ENCODE measurements around the gene ZMYND11. TPM values are rescaled to one million over a fixed set of nuclear protein-coding genes. Genes with fewer than 3 reads are reported as not detected.
"Not testable (repeated sequence)": the region's sequence is repeated elsewhere in the genome, so short reads cannot be mapped to it uniquely, and the experiment has no call there.

ZMYND11 gene
- polyA plus RNA-seq, 1 donor, result 119 TPM

DNA sequence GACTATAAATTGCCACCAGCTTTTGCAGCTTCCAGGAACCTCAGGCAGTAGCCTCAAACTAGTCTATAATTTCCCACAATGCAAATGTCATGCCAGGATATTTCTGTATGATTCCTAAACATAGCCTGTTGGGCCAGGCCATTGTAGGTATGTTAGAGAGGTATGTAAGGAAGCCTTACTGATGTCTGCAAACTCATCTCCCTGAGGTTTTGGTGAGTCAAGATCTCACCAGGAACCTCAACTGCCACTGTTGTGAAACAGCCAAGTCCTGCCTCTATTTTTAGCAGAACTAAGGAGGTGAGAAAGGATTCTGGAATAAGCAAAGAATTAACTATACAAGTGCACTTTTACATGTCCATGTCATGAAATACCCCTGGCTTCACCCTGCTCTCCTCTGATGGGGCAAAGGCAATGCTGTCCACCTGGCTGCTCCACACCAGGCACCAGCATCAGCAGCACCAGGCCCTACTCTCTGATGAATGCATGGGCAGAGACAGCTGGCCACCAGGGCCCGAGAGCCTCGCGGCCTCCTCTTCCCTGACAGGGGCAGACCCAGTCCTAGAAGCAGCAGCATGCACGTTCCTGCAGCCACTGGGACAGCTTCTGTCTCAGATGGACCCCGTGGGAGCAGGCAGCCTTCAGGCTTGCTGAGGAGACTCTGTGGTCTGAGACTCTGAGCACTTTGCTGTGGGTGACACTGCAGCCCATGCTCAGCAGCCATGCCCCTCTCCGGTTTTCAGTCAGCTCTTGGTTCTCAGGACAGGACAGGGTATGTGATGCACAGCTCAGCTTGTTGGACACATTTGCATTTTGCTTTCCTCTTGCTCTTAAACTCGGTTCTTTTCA, 147.3 kb downstream of the ZMYND11 start:
- DNase-seq, result no peak

DNA sequence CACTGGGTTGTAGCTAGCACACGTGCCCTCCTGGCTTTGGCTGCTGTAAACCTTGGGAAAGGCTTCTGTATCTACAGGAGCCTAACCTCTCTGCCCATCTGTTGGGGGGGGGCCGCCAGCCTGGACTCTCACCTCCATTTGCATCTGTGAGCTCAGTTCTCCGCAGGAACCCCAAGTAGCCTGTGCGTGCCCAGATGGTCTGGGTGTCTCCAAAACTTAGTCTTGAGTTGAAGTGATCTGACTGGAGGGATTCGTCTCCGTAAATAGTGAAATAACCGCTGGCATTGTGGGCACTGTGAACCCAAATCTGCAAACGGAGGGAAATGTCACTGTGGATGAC, 147.9 kb downstream of the ZMYND11 start:
- DNase-seq, result no peak

DNA sequence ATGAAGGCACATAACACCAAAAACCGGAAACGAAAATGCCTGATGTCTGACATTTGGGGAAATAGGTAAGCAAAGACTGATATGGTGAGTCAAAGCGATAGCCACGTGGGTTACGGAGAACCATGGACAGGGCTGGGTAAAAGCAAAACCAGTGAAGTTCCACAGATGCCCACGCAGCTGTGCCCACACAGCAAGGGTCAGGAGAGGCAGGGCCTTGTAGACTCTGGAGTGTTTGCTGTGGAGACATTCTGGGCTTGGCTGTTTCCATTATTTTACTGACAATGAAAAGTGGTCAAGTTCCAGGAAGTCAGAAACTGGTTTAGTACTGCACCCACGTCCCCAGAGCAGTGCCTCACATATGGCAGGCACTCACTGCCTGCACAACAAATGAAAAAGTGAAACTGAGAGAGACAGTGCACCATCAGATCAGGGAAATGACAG, 148.7 kb downstream of the ZMYND11 start:
- DNase-seq, result no peak

DNA sequence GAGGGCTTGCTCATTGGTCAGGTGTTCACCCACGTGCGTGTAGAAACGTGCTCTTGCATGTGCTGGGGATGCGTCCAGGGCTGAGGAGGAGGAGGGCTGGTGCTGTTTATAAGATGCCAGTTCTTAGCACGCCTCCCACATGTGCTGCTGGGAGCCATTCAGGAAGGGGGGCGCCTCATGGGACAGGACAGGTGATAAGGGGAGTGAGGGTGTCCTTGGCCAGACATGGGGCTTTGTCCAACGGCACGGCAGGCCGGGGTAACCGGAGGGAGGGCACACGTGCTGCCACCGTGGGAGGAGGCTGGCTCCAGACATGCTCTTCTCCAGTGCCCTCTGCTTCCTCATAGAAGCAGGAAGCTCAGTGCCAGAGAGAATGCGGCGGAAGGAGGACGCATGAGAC, 150.0 kb downstream of the ZMYND11 start:
- DNase-seq, result no peak

DNA sequence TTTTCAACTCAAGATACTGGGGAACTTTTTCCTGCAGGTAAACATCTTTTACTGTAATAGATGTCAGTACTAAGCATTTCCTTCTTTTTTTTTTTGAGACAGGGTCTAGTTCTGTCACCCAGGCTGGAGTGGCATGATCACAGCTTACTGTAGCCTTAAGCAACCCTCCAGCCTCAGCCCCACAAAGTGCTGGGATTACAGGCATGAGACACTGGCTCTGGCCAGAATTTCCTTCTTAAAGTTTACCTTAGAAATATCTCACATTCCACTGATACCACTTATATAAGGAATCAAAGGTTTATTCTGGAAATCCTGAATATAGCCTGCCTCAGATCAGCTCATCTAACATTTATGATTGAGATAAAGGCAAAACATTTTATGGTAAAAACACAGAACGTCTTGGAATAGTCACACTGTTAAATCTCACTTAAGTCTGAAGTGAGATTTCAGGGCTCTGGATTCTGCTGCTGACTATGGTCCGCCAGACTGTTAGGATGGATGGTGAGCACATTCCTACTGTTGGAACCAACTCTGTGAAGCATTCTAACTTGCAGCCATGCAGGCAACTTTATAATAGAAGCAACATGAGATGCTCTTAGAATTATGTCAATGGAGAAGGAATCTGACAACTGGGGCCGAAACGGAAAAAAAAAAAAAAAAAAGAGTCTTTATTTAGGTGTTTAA, 151.9 kb downstream of the ZMYND11 start:
- DNase-seq, result no peak

DNA sequence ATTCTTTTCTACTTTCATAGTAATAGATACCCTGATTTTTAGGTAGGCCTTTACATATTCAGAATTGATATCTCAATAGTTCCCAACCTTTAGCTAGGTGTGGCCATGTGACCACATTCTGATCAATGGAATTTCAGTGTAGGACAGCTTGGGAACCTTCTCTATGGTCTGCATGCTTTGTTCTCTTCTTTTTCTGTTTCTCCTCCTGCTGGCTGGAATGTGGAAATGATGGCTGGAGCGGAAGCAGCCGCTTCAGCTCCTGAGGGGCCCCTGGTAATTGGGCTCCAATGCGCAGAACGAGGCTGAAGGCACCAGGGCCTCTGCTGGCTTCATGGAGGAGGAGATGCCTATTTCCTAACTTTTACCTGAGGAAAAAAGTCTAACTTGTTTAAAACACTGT, 152.6 kb downstream of the ZMYND11 start:
- DNase-seq, result no peak

DNA sequence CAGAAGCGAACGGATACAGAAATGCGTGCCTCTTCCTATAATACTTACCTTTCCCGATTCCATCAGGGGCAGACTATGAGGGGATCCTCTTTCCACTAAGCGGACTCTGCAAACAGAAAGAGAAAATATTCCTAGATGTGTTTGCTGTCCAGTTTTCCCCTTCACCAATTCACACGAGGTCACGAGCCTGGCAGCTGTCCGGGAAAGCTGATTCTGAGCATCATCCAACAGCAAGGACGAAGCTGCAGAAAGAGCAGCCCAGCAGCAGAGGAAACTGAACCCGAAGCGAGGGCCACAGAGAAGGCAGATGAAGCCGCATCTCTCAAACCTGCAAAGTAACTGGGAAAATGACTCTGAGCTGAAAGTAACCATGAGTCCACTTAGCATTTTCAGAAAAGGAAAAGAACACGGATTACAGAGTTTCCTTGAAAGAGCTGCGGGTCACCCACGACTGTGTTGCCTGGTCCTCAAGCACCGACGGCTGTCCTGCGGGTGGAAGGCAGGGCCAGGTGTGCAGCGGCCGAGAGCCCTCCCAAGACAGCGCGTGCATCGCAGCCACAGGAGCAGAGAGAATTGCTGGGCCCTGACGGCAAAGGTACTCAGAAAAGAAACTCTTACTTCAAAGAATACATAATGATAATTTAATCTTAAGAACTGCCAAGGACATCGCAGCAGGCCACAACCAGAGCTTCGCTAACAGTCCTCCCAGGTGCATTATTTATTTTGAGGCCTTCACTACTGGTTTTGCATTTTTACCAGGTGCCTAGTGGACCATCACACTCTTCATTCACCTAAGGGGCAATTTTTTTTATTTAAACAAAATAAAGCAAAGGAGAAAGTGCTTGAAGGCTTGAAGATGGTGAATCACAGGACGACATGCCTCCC, 153.3 kb downstream of the ZMYND11 start:
- no peak for DNase-seq

DNA sequence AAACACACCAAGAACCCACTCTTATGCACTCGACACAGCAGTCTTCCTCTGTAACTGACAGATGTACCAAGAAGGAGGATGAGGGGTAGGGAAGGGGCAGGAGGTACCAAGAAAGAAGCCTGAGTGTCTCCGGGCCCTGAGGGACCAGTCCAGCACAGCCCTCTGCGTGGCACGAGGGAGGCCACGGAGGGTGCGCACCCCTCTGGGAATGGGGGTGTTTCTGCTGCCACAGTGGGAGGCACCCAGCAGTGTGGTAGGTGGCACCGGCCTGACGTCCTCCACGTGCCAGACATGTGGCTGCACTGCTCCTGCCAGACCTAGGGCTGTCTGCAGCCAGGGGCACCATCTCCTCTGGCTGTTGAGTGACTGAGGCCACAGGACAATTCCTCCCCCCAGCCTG, 154.3 kb downstream of the ZMYND11 start:
- no peak for DNase-seq

DNA sequence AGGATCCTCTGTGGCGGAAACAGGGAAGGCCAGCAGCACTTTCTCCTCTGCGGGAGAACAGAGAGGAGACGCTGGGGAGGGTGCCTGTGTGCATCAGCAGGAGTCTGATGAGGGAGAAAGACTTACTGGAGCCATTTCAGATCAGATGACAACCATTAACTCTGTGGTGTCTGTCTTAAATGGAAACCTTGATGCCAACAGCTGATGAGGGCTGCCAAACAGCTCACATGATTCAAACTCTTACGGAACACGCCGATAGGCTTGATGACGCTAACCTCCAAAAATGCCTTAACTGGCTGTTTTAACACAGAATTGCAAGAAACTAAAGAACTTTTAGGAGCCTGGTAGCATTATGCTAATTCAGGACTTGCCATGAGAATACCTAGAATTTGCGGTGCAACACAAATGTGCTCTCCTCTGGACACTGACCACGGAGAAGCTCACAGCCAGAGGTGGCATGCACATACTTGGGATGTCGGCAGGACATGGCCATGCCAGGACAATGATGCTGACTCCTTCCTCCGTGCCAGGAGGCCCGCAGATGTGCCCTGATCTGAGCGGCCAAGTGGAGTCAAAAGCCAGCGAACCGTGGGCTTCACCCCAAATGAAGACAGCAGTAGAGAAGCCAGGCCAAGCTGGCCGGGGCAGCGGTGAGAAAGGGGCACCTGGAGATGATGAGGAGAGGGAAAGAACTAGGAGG, 154.9 kb downstream of the ZMYND11 start:
- no peak for DNase-seq

DNA sequence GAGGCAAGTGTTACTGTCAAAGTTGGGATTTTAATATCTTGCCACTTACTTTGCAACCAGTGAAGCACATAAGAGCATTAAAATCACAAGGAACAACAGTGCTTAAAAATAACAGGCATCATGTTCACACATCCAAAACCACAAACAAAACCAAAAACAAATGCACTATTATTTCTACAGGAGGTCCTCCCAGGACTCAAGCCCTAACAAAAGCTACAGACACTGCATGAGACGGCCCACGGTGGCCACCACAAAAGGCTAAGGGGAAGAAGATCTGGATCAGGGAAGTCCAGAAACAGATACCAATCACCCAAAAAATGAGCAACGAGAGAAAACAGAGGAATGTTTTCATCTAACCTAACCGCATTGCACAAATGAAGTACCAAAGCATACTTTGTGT, 158.4 kb downstream of the ZMYND11 start:
- no peak for DNase-seq

DNA sequence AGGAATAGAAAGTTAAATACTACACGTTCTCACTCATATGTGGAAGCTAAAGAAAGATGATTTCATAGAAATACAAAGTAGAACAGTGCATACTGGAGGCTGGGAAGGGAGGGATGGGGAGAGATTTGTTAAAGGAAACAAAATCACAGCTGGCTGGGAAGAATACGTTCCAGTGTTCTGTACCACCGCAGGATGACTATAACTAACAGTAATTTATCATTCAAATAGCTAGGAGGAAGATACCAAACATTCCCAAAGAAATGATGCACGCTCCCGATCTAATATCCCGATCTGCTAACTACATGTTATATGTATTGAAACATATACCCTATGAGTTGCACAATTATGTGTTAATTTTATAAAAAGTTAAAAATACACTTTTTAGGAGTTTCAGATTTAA, 162.3 kb downstream of the ZMYND11 start:
- no peak for DNase-seq

DNA sequence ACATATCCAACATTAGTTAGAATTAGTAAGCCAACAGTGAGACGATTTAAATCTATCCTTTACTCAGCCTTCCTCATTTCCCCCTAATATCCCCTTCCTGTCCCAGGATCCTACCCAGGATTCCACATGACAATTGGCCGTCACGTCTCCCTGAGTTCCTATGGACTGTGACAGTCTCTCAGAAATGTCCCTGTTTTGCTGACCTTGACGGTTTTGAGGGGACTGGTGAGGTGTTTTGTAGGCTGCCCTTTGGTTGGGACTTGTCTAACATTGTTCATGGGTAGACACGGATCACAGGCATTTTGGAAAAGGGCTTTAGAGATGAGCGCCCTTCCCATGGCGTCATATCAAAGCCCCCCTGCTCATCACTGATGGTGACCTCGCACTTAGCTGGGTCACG, 162.8 kb downstream of the ZMYND11 start:
- no peak for DNase-seq

DNA sequence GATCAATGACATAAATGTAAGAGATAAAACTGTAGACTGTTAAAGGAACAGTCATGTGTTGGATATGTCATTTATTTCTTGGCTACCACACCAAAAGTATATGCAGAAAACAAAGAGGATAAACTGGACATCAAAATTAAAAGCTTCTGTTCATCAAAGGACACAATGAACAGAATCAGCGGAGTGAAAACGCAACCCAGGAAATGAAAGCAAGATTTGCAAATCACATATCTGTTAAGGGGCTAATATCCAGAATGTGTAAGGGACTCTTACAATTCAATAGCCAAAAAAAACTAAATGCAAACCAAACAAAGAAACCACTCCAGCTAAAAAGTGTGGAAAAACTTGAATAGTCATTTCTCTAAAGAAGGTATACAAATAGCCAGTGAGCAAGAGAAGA, 164.3 kb downstream of the ZMYND11 start:
- DNase-seq, result no peak

DNA sequence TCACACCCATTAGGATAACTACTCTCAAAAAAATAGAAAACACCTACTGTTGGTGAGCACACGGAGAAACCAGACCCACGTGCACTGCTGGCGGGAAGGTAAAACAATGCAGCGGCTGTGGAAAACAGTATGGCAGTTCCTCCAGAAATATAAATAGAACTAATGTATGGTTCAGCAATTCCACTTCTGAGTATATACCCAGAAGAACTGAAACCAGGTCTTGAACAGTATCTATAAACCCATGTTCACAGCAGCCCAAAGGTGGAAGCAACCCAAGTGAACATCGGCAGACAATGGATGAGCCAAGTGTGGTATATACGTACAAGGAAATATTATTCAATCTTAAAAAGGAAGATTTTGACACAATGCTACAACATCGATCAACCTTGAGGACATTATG, 164.7 kb downstream of the ZMYND11 start:
- DNase-seq, result no peak

DNA sequence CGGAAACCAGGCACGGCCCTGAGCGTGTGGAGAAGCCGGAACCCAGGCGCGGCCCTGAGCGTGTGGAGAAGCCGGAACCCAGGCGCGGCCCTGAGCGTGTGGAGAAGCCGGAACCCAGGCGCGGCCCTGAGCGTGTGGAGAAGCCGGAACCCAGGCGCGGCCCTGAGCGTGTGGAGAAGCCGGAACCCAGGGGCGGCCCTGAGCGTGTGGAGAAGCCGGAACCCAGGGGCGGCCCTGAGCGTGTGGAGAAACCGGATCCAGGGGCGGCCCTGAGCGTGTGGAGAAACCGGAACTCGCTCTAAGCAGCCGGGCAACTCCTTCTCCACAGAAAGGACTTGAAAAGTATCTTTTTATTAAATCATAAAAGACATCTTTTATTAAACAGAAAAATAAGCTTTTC, 165.3 kb downstream of the ZMYND11 start:
- not testable (repeated sequence) for DNase-seq

DNA sequence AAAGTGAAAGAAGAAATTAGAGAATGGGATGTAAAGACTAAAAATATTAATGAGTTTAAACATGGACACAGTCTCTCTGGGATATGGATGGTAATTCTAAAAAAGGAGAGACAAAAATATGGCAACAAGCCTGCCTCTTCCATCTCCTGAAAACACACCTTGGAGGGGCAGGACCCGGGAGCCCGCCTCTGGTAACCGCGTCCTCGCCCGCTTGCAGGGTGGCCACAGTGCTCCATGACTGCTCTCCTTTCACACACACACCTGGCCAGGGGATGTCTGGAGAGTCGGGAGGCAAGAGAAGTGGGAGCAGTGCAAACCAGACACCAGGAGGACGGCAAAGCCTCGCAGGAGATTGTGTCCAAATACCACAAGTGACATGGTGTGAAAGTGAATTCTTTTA, 166.3 kb downstream of the ZMYND11 start:
- DNase-seq, result no peak

Other genes starting within 250 kb of the ZMYND11 start
- 1.1 TPM for gene TUBB8, start 86.2 kb upstream of the ZMYND11 start, polyA plus RNA-seq (ENCODE audit: insufficient read length)